Upper lobe of left lung (tissue), 4 donors: ENCODE data around the gene JPH4.

Experiments used
- CTCF ChIP-seq, 6 experiments: fragments of 450-650 bp in 4 of 6; fragments of 200-600 bp in 2 of 6; sonication (generic) in 2 of 6; IDR thresholded peaks; one replicate each; pipeline ENCODE4 v1.5.1; 2016 to 2019; ENCODE audit warnings: antibody characterized with exemption in 6 of 6
- EP300 ChIP-seq, 4 donors: sonication (generic); formaldehyde crosslinking; IDR thresholded peaks; one replicate each; pipeline ENCODE4 v1.5.1; 2017; ENCODE audit warnings: antibody characterized with exemption in 4 of 4, control low read depth in 2 of 4
- POLR2A ChIP-seq, 4 donors: fragments of 450-650 bp; IDR thresholded peaks; one replicate each; pipeline ENCODE4 v1.5.1; 2016 to 2017; ENCODE audit warnings: antibody characterized with exemption in 4 of 4, mild to moderate bottlenecking in 2 of 4
- POLR2AphosphoS5 ChIP-seq, 2 donors: sonication (generic); formaldehyde crosslinking; IDR thresholded peaks; one replicate each; pipeline ENCODE4 v1.5.1; 2017; ENCODE audit warnings: antibody characterized with exemption in 2 of 2

GRCh38 chr14:23548351-23549318 is 30.0 kb downstream of the JPH4 start:
- TF ChIP-seq CTCF (IDR thresholded peaks at IDR 0.05) = no peak
- no peak for TF ChIP-seq POLR2A (IDR thresholded peaks at IDR 0.05)
- TF ChIP-seq POLR2AphosphoS5 (IDR thresholded peaks at IDR 0.05) = no peak
- TF ChIP-seq EP300 (IDR thresholded peaks at IDR 0.05) = no peak
